Cerebellar nuclear complex (tissue), 1 donor: Measurements from ENCODE around the gene SPTLC3.

Experiments
- DNase-seq, 2 experiments: peaks; one replicate each; lab custom pipeline; 2025; lab: John Stamatoyannopoulos, UW

The SPTLC3 gene

GRCh38 chr20:13140201-13140600 lies 131.4 kb downstream of the SPTLC3 start:
- no peak for DNase-seq

- no peak for DNase-seq
Observed at GRCh38 chr20:13140775-13141174, 132.0 kb downstream of the SPTLC3 start.

- no peak for DNase-seq
Observed at GRCh38 chr20:13141546-13141945, 132.8 kb downstream of the SPTLC3 start.

- no peak for DNase-seq
Observed at GRCh38 chr20:13142143-13142542, 133.4 kb downstream of the SPTLC3 start.

GRCh38 chr20:13147071-13147963 lies 138.5 kb downstream of the SPTLC3 start:
- no peak for DNase-seq

GRCh38 chr20:13147971-13148370 lies 139.2 kb downstream of the SPTLC3 start:
- DNase-seq, result no peak

GRCh38 chr20:13148402-13148801 lies 139.6 kb downstream of the SPTLC3 start:
- DNase-seq, result no peak

GRCh38 chr20:13148961-13149360 lies 140.2 kb downstream of the SPTLC3 start:
- no peak for DNase-seq

- no peak for DNase-seq
Observed at GRCh38 chr20:13149371-13150105, 140.8 kb downstream of the SPTLC3 start.

GRCh38 chr20:13158369-13158768 lies 149.6 kb downstream of the SPTLC3 start:
- no peak for DNase-seq

GRCh38 chr20:13159889-13160288 lies 151.1 kb downstream of the SPTLC3 start:
- DNase-seq, result no peak

GRCh38 chr20:13165203-13165602 lies 156.4 kb downstream of the SPTLC3 start:
- no peak for DNase-seq

- no peak for DNase-seq
Observed at GRCh38 chr20:13166011-13166410, 157.2 kb downstream of the SPTLC3 start.

GRCh38 chr20:13166437-13166836 lies 157.7 kb downstream of the SPTLC3 start:
- no peak for DNase-seq

GRCh38 chr20:13169086-13169485 lies 160.3 kb downstream of the SPTLC3 start:
- no peak for DNase-seq

- DNase-seq, result no peak
Observed at GRCh38 chr20:13170771-13171170, 162.0 kb downstream of the SPTLC3 start.

- DNase-seq, result no peak
Observed at GRCh38 chr20:13173201-13173600, 164.4 kb downstream of the SPTLC3 start.

- DNase-seq, result no peak
Observed at GRCh38 chr20:13174402-13174801, 165.6 kb downstream of the SPTLC3 start.

GRCh38 chr20:13180986-13181889 lies 172.5 kb downstream of the SPTLC3 start:
- no peak for DNase-seq

- DNase-seq, result no peak
Observed at GRCh38 chr20:13183005-13183404, 174.2 kb downstream of the SPTLC3 start.

- no peak for DNase-seq
Observed at GRCh38 chr20:13186043-13186774, 177.4 kb downstream of the SPTLC3 start.
